Activated CD4-positive, alpha-beta T cell treated with anti-CD3 and anti-CD28 coated beads, Interleukin-2, amount 50 U/mL, for 16 hours (primary cell): Measurements from ENCODE around the gene ABCA2.
A peak's percentile ranks its signal among the peaks of the same experiment; 100 is the strongest.

Source experiments
- DNase-seq: peaks from one replicate; pipeline ENCODE4 v3.0.0-alpha.2; 2020

ABCA2 gene

DNA sequence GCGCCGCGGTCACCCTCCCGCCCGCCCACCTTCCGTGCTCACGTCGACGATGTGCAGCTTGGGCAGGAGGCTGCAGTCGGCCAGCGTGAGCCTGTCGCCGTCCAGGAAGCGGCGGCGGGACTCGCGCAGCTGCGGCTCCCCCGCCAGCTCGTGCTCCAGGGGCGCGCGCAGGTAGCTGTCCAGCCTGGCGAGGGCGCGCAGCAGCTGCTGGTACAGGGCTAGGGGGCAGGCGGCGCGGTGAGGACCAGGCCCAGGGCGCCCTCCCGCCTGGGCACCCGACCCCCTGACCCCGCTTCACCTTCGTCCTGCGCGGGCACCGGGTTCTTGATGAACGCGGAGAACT, 33.2 kb downstream of the ABCA2 start:
- no peak for DNase-seq

GRCh38 chr9:136994180-136994887, 33.7 kb downstream of the ABCA2 start:
- no peak for DNase-seq

DNA sequence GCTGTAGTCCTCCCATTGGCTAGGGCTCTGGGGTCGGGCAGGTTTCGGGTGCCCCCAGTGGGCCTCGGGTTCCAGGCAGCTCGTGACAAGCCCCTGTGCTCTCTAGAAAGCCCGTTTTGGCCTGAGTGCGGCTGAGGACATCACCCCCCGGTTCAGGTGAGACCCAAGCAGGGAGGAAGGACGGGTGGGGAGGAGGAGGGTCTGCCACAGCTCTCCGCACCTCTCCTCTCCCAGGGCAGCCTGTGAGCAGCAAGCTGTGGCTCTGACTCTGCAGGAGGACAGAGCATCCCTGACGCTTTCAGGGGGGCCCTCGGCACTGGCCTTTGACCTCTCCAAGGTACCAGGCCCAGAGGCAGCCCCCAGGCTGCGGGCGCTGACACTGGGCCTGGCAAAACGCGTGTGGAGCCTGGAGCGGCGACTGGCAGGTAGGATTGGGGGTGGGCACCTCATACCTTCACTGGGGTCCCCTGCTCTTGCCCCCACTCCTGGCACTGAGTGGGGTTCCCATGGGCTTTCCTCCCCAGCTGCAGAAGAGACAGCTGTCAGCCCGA, 35.1 kb downstream of the ABCA2 start:
- no peak for DNase-seq

DNA sequence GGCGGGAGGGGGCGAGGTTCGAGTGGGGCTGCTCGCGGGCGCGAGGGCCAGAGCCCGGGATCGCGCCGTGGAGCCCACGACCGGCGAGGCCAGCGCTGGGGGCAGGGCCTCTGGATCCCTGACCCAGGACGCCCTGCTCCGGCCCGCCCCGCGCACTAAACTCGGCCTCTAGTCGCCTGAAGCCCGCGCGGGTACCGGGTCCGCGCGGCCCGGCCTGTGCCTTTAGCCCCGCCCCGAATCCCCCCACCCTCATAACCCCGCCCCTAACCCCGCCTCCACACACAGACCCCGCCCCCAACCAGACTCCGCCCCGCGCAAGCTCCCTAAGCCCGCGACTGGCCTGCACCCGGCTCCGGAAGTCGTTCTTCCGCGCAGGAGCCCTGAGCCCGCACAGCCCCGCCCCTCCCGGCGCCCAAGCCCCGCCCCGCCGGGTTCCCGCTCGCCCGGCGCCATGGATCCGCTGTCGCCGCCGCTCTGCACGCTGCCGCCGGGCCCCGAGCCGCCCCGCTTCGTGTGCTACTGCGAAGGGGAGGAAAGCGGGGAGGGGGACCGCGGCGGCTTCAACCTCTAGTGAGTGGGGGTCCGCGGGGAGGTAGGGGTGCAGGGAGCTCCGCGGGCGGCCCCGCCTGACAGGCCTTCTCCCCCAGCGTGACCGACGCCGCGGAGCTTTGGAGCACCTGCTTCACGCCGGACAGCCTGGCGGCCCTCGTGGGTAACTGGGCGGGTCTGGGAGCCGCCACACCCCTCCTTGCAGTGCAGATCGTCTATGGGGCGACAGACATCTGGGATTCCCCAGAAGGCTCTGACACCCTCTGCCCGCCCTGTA, 35.8 kb downstream of the ABCA2 start, which contains the start of gene PAXX:
Gene PAXX (plus strand): TSS at position 430 of the 826 bp plus-strand sequence. CDS start 22 bp downstream, at position 452.
- DNase-seq, result peak; percentile 96

DNA sequence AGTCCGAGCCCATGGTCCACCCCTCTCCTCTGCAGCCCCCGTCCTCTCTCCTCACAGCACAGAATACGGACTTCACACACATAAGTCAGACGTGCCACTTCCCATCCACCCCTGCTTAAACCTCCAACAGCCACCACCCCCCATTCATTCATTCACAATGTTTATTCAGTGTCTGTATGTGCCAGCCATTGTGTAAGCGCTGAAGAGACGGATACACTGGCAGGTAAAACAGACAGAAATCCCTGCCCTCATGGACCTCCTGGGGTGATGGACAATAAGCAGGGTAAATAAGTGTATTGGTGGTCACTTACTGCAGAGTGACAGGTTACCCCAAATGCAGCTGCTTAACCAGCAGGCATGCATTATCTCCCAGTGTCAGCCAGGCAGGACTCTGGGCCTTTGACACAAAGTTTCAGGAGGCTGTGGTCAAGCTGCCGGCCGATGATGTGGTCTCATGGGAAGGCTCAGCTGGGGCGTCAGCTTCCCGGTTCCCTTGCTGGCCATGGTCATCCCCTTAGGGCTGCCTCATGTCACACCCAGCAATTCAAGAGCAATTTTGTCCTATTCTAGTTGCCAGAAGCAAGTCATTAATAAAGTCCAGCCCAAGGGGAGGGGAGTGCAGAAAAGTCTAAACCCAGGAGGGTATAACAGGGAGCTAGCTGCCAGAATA, 37.7 kb downstream of the ABCA2 start:
- DNase-seq, result no peak

GRCh38 chr9:136988872-136989271, 39.2 kb downstream of the ABCA2 start:
- no peak for DNase-seq

GRCh38 chr9:136985853-136986252, 42.2 kb downstream of the ABCA2 start:
- no peak for DNase-seq

DNA sequence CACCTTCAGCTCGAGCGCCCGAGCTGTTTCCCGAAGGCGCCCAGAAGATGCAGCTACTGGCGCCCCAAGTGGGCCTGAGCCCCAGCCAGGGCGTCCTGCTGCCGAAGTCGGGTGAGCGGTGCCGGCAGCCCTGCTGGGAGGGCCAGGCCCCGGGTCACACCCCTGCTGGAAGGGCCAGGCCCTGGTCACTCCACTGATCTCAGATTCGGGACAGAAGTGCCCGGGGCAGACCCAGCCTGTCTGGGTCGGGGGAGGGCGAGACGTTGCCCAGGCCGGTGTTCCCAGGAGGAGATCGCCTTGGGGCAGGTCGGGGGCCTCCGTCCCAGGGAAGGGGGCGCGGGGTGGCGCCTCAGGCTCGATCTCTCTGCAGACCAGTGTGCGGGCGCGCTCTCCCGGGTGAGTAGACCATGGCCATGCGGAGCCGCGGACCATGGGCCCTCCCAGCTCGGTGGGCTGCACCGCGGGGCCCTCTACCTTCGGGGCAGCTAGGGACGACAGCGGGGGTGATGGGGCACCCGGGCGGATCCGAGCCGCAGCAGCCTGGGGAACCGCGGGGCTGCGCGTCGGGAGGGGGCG, 42.9 kb downstream of the ABCA2 start:
- no peak for DNase-seq

GRCh38 chr9:136984464-136985026, 43.5 kb downstream of the ABCA2 start:
- DNase-seq, result no peak

DNA sequence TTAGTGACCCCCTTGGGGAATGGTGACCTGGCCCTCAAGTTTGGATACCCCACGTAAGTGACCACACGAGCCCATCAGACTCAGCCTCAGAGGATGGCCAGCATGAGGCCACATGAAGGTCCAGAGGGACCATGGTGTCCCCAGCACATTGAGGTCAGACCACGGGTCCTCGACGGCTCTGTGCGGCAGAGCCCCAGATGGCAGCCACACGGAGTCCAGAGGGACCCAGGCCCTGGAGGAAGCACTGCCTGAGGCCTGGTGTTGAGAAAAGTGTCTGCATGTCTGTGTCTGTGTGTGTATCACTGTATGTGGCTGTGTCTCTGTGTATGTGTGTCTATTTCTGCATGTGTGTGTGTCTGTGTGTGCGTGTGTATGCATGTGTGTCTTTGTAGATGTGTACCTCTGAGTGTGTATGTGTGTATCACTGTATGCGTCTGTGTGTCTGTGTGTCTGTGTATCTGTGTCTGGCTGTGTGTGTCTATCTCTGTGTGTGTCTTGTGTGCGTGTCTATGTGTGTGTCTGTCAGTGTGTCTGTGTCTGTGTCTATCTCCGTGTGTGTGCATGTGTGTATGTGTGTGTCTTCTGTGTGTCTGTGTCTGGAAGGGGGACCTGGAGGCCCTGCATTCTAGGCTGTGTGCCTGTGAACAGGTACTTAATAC, 44.3 kb downstream of the ABCA2 start:
- no peak for DNase-seq

- no peak for DNase-seq
These were observed 44.9 kb downstream of the ABCA2 start for GRCh38 chr9:136983167-136983566.

DNA sequence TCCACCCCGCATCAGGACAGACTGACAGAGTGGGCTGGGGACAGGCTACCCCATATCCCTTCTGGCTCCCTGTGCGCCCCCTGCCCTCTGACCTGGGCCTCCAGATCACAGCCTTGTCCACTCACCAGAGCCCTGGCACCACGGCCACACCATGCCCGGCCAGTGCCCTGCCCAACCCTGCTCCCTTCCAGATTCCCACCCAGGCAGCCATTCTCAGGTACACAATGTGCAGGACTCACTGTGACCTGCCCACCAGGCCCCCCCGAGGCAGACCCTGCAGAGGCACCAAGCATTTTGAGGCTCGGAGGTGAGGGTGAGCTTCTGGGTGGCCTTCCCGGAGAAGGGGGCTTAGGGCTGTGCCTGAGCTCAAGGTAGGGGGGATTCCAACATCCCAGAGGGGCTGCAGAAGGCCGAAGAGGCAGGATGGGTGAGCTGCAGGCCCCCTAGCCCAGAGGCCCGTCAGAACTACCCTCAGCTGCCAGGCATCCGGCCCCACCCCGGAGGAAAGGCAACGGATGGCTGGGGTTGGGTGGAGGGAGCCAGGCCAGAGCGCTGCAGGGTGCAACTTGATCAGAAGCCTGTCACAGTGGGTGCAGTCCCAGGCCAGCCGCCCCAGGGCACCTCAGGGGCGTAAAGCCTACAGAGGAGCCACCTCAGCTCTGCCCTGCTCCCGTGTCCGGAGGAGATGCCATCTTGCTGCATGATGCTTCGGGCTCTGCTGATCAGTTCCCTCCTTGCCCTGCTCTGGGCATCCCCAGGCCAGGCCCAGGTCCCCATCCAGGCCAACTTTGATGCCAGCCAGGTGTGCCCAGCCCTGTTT, 45.6 kb downstream of the ABCA2 start, which contains the start of gene LCNL1:
Gene LCNL1 (plus strand): TSS at position 762 of the 820 bp plus-strand sequence. CDS start 594 bp downstream, outside the sequence.
- DNase-seq, result no peak

DNA sequence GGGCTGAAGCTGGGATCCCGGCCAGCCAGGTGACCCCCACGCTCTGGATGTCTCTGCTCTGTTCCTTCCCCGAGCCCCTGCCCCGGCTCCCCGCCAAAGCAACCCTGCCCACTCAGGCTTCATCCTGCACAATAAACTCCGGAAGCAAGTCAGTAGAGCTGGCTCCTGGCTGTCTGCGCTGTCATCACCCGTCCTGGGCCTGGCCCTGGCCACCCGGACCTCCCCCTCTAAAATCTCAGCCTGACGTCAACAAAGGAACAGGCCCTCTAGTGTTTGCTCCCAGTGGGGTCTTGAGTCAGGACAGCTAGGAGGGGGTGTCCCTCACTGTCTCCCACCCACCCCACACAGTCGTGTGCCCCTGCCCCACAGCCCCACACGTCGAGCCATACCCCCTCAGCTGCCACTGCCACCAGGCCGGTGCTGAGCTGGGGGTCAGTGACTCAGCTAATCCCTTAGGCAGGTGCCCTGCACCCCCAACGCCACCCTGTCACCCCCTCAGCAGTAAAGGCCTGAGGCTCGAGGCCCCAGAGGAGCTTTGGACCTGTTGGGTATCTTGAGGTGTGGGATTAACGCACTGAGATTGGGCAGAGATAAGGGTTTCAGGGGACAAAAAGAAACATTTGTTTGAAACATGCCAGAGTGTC, 46.3 kb downstream of the ABCA2 start:
- DNase-seq, result no peak

- DNase-seq, result no peak
These were observed 47.2 kb downstream of the ABCA2 start for GRCh38 chr9:136980669-136981478.

- DNase-seq, result no peak
These were observed 48.1 kb downstream of the ABCA2 start for GRCh38 chr9:136979769-136980587.

DNA sequence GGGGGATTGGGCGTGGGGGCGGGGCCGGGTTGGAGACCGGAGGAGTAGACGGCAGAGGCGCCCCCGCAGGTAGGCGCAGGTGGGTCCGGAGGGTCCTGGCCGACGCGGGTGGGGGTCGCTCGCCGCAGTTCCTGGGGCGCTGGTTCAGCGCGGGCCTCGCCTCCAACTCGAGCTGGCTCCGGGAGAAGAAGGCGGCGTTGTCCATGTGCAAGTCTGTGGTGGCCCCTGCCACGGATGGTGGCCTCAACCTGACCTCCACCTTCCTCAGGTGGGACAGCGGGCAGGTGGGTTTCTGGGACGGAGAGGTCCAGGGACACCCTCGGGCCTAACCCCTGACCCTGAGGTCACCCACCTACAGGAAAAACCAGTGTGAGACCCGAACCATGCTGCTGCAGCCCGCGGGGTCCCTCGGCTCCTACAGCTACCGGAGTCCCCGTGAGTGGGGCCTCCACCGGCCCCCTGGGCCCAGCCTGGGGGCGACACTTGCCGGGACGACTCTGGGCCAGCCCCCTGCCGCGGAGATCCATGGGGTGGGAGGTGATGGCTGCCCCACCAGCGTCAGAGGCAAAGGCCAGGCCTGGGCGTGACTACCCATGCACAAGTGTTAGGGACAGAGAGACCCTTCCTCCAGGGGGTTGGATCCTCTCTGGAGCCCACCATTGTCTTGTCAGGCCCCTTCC, 49.0 kb downstream of the ABCA2 start:
- no peak for DNase-seq

DNA sequence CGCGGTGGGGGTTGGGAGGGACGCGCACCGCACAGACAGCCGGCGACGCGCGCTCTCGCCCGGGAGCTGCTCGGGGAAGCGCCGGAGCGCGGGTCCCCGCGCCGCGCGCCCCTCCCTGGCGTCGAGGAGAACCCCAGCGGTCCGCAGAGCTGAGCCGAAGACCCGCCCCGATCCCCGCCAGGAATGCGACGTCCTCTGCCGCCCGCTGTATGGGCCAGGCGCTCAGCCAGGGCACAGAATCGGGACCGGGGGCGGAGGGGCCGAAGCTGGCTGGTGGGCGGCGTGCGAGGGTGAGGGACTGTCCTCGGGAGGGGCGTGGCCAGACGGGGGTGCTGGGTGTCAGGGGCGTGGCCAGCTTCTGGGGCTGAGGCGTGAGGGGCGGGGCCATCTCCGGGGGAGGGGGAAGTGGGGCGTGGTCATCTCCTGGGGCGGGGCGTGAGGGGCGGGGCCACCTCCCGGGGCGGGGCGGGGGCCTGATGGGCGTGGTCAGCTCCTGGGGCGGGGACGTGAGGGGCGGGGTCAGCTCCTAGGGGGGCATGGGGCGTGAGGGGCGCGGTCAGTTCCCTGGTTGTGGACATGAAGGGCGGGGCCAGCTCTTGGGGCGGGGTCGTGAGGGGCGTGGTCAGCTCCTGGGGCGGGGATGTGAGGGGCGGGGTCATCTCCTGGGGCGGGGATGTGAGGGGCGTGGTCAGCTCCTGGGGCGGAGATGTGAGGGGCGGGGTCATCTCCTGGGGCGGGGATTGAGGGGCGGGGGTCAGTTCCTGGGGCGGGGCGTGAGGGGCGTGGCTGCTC, 49.8 kb downstream of the ABCA2 start:
- DNase-seq, result peak; percentile 64
